Mesendoderm (in vitro differentiated cells): ENCODE data around the gene PBRM1.

Source experiments
- DNase-seq: peaks from one replicate; pipeline ENCODE4 v3.0.0; 2013
- H2AK5ac ChIP-seq: 2 replicates; pipeline ENCODE4 v1.6.1; 2013; ENCODE audit warnings: low read length, inconsistent platforms
- H2BK120ac ChIP-seq: 2 replicates; pipeline ENCODE4 v1.6.1; 2013; ENCODE audit warnings: low read depth, mild to moderate bottlenecking, low read length, moderate library complexity, mixed read lengths
- H2BK15ac ChIP-seq: replicated peaks from 2 replicates; pipeline ENCODE4 v1.6.1; 2013; ENCODE audit warnings: low read depth, mild to moderate bottlenecking, moderate library complexity
- H2BK5ac ChIP-seq: 2 replicates; pipeline ENCODE4 v1.6.1; 2013; ENCODE audit warnings: low read length, inconsistent platforms
- H3K18ac ChIP-seq: 2 replicates; pipeline ENCODE4 v1.6.1; 2013; ENCODE audit warnings: mild to moderate bottlenecking, low read length, mixed read lengths
- H3K23ac ChIP-seq: one replicate; pipeline ENCODE4 v1.6.1; 2013; ENCODE audit warnings: low read length
- H3K27ac ChIP-seq: 2 replicates; pipeline ENCODE4 v1.5.1; 2013; ENCODE audit warnings: low read depth, mild to moderate bottlenecking, inconsistent platforms, low read length, moderate library complexity
- H3K27me3 ChIP-seq: 2 replicates; pipeline ENCODE4 v1.6.1; 2013; ENCODE audit warnings: low read length, control low read depth, mild to moderate bottlenecking, inconsistent platforms; ENCODE audit not compliant: insufficient read depth, poor library complexity
- H3K36me3 ChIP-seq: 2 replicates; pipeline ENCODE4 v1.6.1; 2013; ENCODE audit warnings: low read length, inconsistent platforms; ENCODE audit not compliant: control insufficient read depth, insufficient read depth
- H3K4ac ChIP-seq: one replicate; pipeline ENCODE4 v1.6.1; 2013; ENCODE audit warnings: low read depth, mild to moderate bottlenecking, low read length, moderate library complexity
- H3K4me1 ChIP-seq: 2 replicates; pipeline ENCODE4 v1.6.1; 2013; ENCODE audit warnings: low read depth, low read length, inconsistent platforms; ENCODE audit not compliant: control insufficient read depth
- H3K4me2 ChIP-seq: 2 replicates; pipeline ENCODE4 v1.6.1; 2013; ENCODE audit warnings: low read length
- H3K4me3 ChIP-seq: 2 replicates; pipeline ENCODE4 v1.5.1; 2013; ENCODE audit warnings: mild to moderate bottlenecking, low read length
- H3K56ac ChIP-seq: one replicate; pipeline ENCODE4 v1.6.1; 2013; ENCODE audit warnings: low read length
- H3K79me1 ChIP-seq: 2 replicates; pipeline ENCODE4 v1.6.1; 2013; ENCODE audit warnings: low read length, inconsistent platforms
- H3K79me2 ChIP-seq: 2 replicates; pipeline ENCODE4 v1.6.1; 2013; ENCODE audit warnings: mild to moderate bottlenecking, low read length; ENCODE audit not compliant: control insufficient read depth, insufficient read depth
- H3K9ac ChIP-seq: 2 replicates; pipeline ENCODE4 v1.6.1; 2013; ENCODE audit warnings: low read length, inconsistent platforms
- H4K5ac ChIP-seq: one replicate; pipeline ENCODE4 v1.6.1; 2013; ENCODE audit warnings: low read length
- H4K8ac ChIP-seq: one replicate; pipeline ENCODE4 v1.6.1; 2013; ENCODE audit warnings: low read depth, mild to moderate bottlenecking, control low read depth, low read length, moderate library complexity
- WGBS: extraction: QIAGEN DNeasy Blood & Tissue Kit; methylation state at CpG from one replicate; pipeline ENCODE4 v1.1.7; 2013; ENCODE audit warnings: low lambda C conversion rate, missing lambda C conversion rate; ENCODE audit not compliant: insufficient coverage; ENCODE audit errors: extremely low coverage; 5-methylcytosine and 5-hydroxymethylcytosine counted together

The PBRM1 gene

DNA sequence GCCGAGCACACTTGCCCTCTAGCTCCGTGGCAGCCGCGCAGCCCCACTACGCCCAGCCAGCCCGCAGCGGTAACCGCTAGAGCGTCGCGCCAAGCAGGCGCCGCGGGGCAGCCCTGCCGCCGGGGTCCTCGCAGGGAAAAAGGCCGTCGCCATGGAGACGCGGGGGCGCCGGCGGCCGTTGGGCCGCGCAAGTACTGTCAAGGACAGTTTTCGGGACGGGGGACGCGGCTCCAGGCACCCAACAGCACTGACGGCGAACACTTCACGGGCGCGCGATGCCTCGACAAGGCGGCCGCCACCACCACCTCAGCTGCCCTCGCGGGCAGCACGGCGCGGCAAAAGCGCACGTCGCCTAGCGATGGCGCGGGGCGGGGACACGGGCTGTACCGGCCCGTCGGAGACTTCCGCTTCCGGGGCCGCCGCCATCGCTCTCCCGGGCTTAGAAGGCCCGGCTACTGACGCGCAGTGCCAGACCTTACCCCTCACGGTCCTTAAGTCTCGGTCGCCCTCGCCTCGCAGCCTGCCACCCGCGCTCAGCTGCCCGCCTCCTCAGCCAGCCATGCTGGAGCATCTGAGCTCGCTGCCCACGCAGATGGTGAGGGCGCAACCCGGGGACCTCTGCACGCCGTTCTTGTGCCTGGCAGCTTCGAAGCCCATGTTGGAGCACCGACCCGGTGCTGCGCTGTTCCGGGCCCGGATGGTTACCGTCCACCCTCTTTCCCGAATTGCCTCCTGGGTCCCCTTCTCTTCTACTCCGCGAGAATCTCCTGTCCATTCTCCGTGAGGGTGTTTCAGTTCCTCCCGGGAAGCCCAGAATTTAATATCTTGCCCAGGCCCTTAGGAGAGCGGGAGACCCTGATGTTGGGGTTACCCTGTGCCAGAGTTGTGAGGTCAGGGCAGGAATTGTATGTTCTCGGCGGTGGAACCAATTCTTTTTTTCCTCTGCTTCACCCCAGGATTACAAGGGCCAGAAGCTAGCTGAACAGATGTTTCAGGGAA lies 20.3 kb upstream of the PBRM1 start, which contains the start of the genes GLT8D1 and SPCS1:
GLT8D1 (minus strand) TSS at position 104 of the 999 bp plus-strand sequence. CDS start 5,331 bp downstream, outside the sequence.
SPCS1 (plus strand) TSS at position 419 of the 999 bp plus-strand sequence; CDS start at position 560, 141 bp downstream.
- Histone ChIP-seq H3K27me3 (no peaks in the 10 kb centered on the region), H2BK5ac (no peak within 1 kb of the TSS), H3K79me1 (peaks cover 16% of the 10 kb centered on the region), H3K4ac (peak within 1 kb of the TSS; percentile 63), H2AK5ac (no peak within 1 kb of the TSS), H3K18ac (no peak within 1 kb of the TSS), H3K9ac (peak within 1 kb of the TSS; percentile 89), H2BK15ac (no peak within 1 kb of the TSS), H3K27ac (peak within 1 kb of the TSS; percentile 60), H3K36me3 (no peaks in the 10 kb centered on the region), H4K5ac (no peak within 1 kb of the TSS), H3K23ac (peak within 1 kb of the TSS; percentile 48), H3K4me2 (peak within 1 kb of the TSS; percentile 95), H3K4me3 (peak within 1 kb of the TSS; percentile 71), H2BK120ac (no peak within 1 kb of the TSS), H3K79me2 (peaks cover 13% of the 10 kb centered on the region), H4K8ac (no peak within 1 kb of the TSS), H3K56ac (peak within 1 kb of the TSS; percentile 97), H3K4me1 (peaks cover 2% of the 10 kb centered on the region)
- DNase-seq, result peak; percentile 89
- no CpG with 5 or more reads among the region's 94 CpGs for WGBS

DNA sequence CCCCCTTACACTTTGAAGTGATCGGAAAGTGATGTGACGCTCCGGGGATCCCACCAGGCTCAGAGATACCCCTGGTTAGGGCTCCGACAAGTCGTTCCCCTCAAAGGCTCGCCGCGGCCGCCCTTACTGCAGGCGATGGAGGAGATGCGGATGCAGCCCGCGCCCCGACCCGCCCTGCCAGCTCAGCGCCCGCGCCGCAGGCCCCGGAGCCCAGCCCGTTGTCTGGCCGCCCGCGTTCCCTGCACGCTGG lies 19.6 kb upstream of the PBRM1 start:
- no peak overlapping the region for H3K23ac ChIP-seq
- H4K5ac ChIP-seq, result no peak overlapping the region
- no peaks in the 10 kb centered on the region for H3K27me3 ChIP-seq
- H2BK15ac ChIP-seq, result no peak overlapping the region
- peak overlapping the region; percentile 60 for H3K27ac ChIP-seq
- peak overlapping the region; percentile 89 for H3K9ac ChIP-seq
- no peak overlapping the region for H2AK5ac ChIP-seq
- peaks cover 2% of the 10 kb centered on the region for H3K4me1 ChIP-seq
- H3K79me2 ChIP-seq, result peaks cover 13% of the 10 kb centered on the region
- no peaks in the 10 kb centered on the region for H3K36me3 ChIP-seq
- WGBS, result no CpG with 5 or more reads among the region's 25 CpGs
- H3K4me3 ChIP-seq, result peak overlapping the region; percentile 65
- H3K4me2 ChIP-seq, result peak overlapping the region; percentile 82
- no peak overlapping the region for H3K18ac ChIP-seq
- peaks cover 16% of the 10 kb centered on the region for H3K79me1 ChIP-seq
- H3K56ac ChIP-seq, result peak overlapping the region; percentile 97
- H2BK120ac ChIP-seq, result no peak overlapping the region
- no peak overlapping the region for H2BK5ac ChIP-seq
- DNase-seq, result no peak
- H3K4ac ChIP-seq, result peak overlapping the region; percentile 63
- no peak overlapping the region for H4K8ac ChIP-seq

DNA sequence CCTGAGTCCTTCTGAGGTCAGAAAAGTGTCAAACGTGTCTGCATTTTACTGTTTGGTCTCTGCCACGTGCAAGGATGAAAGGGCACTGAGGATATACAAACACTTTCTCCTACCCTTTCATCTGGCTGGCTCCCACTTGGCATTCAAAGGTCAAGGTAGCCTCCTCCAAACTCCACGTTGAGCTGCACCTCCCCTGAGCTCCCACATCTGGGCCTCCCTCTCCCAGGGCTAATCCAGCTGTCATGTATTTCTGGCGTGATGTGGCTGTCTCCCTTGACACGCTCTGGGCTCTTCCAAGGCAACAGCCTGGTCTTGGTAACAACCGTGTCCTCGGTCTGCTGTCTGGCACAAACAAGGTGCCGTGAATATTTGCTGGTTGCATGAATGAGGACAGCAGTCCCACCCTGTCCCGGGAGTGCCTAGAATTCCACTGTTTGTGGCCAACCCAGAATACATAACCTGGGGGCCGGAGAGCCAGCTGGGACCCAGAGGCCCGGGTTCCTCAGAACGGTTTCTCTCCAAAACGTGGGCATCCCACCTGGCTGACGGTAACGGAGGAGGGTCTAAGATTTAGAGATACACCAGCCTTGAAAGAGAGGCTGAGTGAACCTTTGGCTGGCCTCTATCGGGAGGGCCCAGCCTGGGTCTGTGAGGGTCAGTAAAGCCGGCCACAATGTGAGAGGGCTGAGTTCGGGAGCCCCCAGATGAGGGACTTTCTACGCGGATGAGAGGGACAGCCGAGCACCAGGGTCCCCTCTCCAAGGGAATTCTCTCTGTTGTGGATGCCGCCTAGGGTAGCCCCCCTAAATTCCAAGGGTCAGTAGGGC lies 19.1 kb upstream of the PBRM1 start:
- H4K8ac ChIP-seq, result no peak overlapping the region
- H3K36me3 ChIP-seq, result no peaks in the 10 kb centered on the region
- H2AK5ac ChIP-seq, result no peak overlapping the region
- no peak overlapping the region for H3K23ac ChIP-seq
- H2BK120ac ChIP-seq, result no peak overlapping the region
- H3K27me3 ChIP-seq, result no peaks in the 10 kb centered on the region
- no peak overlapping the region for H2BK15ac ChIP-seq
- H3K4me3 ChIP-seq, result peak overlapping the region; percentile 65
- H3K4me1 ChIP-seq, result peaks cover 2% of the 10 kb centered on the region
- peak; percentile 36 for DNase-seq
- peak overlapping the region; percentile 89 for H3K9ac ChIP-seq
- no peak overlapping the region for H4K5ac ChIP-seq
- H3K27ac ChIP-seq, result no peak overlapping the region
- H3K56ac ChIP-seq, result peak overlapping the region; percentile 97
- H3K79me2 ChIP-seq, result peaks cover 13% of the 10 kb centered on the region
- no peak overlapping the region for H3K18ac ChIP-seq
- H3K4me2 ChIP-seq, result peak overlapping the region; percentile 82
- no peak overlapping the region for H2BK5ac ChIP-seq
- no CpG with 5 or more reads among the region's 22 CpGs for WGBS
- H3K4ac ChIP-seq, result peak overlapping the region; percentile 63
- peaks cover 16% of the 10 kb centered on the region for H3K79me1 ChIP-seq

DNA sequence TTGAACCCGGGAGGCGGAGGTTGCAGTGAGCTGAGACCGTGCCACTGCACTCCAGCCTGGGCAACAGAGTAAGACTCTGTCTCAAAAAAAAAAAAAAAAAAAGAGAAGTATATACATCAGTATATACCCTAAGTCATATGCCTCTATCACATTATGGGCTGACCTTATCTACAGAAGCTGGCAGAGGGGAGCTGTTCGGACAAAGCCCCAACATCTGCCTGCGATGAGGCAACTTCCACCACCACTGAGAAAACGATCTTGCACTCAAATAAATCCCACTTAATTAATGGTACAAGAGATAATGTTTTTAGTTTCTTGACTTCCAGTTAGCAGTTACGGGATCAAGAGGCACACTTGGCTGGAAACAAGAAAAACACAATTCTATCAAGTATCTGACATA lies 17.6 kb upstream of the PBRM1 start:
- Histone ChIP-seq H3K4ac (no peak overlapping the region), H3K36me3 (no peaks in the 10 kb centered on the region), H4K5ac (no peak overlapping the region), H3K56ac (no peak overlapping the region), H2BK5ac (no peak overlapping the region), H2AK5ac (no peak overlapping the region), H3K9ac (no peak overlapping the region), H3K79me2 (peaks cover 13% of the 10 kb centered on the region), H3K4me2 (no peak overlapping the region), H2BK120ac (no peak overlapping the region), H3K79me1 (peaks cover 16% of the 10 kb centered on the region), H3K4me3 (no peak overlapping the region), H3K27ac (no peak overlapping the region), H3K18ac (no peak overlapping the region), H3K4me1 (peaks cover 2% of the 10 kb centered on the region), H3K27me3 (no peaks in the 10 kb centered on the region), H3K23ac (no peak overlapping the region), H4K8ac (no peak overlapping the region), H2BK15ac (no peak overlapping the region)
- WGBS, result no CpG with 5 or more reads among the region's 7 CpGs
- no peak for DNase-seq

DNA sequence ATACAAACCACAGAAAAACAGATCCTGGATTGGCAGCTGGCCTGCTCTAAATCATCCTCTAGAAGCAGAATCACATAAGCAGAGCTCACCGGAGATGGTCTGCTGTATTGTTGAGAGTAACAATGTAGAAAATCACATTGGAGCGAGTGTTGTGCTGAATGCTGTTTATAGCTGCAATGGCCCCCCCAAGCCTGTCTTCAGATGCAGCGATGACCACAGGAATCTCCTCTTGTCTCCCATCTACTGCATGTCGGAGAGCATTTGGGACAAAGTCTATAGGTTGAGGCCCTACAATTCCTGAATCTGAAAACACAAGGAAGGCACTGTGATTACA lies 11.9 kb upstream of the PBRM1 start:
- Histone ChIP-seq H3K18ac (no peak overlapping the region), H3K9ac (no peak overlapping the region), H3K23ac (no peak overlapping the region), H3K4me3 (no peak overlapping the region), H3K27ac (no peak overlapping the region), H3K27me3 (no peaks in the 10 kb centered on the region), H3K79me1 (no peaks in the 10 kb centered on the region), H3K56ac (no peak overlapping the region), H2BK5ac (no peak overlapping the region), H3K36me3 (peaks cover 21% of the 10 kb centered on the region), H2AK5ac (no peak overlapping the region), H3K79me2 (no peaks in the 10 kb centered on the region), H3K4me2 (no peak overlapping the region), H2BK120ac (no peak overlapping the region), H4K8ac (no peak overlapping the region), H3K4ac (no peak overlapping the region), H3K4me1 (no peaks in the 10 kb centered on the region), H4K5ac (no peak overlapping the region), H2BK15ac (no peak overlapping the region)
- no CpG with 5 or more reads among the region's 4 CpGs for WGBS
- DNase-seq, result no peak
